CD4-positive, alpha-beta memory T cell (primary cell): Measurements from ENCODE around the gene PTEN. TPM values are rescaled to one million over a fixed set of nuclear protein-coding genes. Genes with fewer than 3 reads are reported as not detected.

Experiments used
- CTCF ChIA-PET: fragments of 350-600 bp; sonication (Branson Sonifier 250); formaldehyde crosslinking; loops from one replicate; lab custom pipeline; 2021; ENCODE audit warnings: inconsistent platforms; ENCODE audit not compliant: partially characterized antibody; lab: Charles Lee
- POLR2A ChIA-PET: fragments of 350-600 bp; sonication (Branson Sonifier 250); formaldehyde crosslinking; loops from one replicate; lab custom pipeline; 2021; ENCODE audit not compliant: partially characterized antibody; lab: Charles Lee
- DNase-seq, 5 donors: peaks; one replicate each; pipeline versions ENCODE4 v3.0.0 to v3.0.0-alpha.2; 2020 to 2022; ENCODE audit warnings: mixed read lengths in 1 of 5
- H3K27ac ChIP-seq: one replicate; pipeline ENCODE4 v1.7.0; 2013; ENCODE audit warnings: low read depth, low read length
- H3K27me3 ChIP-seq: 2 replicates; pipeline ENCODE4 v1.7.0; 2013; ENCODE audit warnings: mild to moderate bottlenecking, low read length, moderate library complexity; ENCODE audit not compliant: insufficient read depth
- H3K36me3 ChIP-seq: 2 replicates; pipeline ENCODE4 v1.7.0; 2013; ENCODE audit warnings: mild to moderate bottlenecking, low read length, moderate library complexity; ENCODE audit not compliant: insufficient read depth
- H3K4me1 ChIP-seq: 2 replicates; pipeline ENCODE4 v1.7.0; 2013; ENCODE audit warnings: mild to moderate bottlenecking, low read length, moderate library complexity; ENCODE audit not compliant: insufficient read depth
- H3K4me3 ChIP-seq, 2 donors: one replicate each; pipeline ENCODE4 v1.7.0; 2013; ENCODE audit warnings: low read length in 2 of 2, mild to moderate bottlenecking in 1 of 2
- H3K9me3 ChIP-seq, 2 donors: one replicate each; pipeline ENCODE4 v1.7.0; 2013; ENCODE audit warnings: low read length in 2 of 2, control low read depth in 1 of 2; ENCODE audit not compliant: control insufficient read depth in 1 of 2
- H3K27ac Mint-ChIP-seq, 7 donors: one replicate each; pipeline ENCODE4 v1.8.0; 2020 to 2021; ENCODE audit warnings: mixed read lengths in 7 of 7, mild to moderate bottlenecking in 6 of 7, inconsistent platforms in 3 of 7, moderate library complexity in 3 of 7
- H3K27me3 Mint-ChIP-seq, 2 donors: one replicate each; pipeline ENCODE4 v1.8.0; 2020 to 2021; ENCODE audit warnings: mixed read lengths in 2 of 2
- H3K36me3 Mint-ChIP-seq, 2 donors: one replicate each; pipeline ENCODE4 v1.8.0; 2020 to 2021; ENCODE audit warnings: mixed read lengths in 2 of 2, inconsistent platforms in 1 of 2, mild to moderate bottlenecking in 1 of 2
- H3K4me1 Mint-ChIP-seq, 4 donors: one replicate each; pipeline ENCODE4 v1.8.0; 2020 to 2021; ENCODE audit warnings: mixed read lengths in 4 of 4, mild to moderate bottlenecking in 1 of 4
- H3K4me3 Mint-ChIP-seq, 8 donors: one replicate each; pipeline ENCODE4 v1.8.0; 2020 to 2021; ENCODE audit warnings: mixed read lengths in 8 of 8, mild to moderate bottlenecking in 7 of 8, moderate library complexity in 6 of 8, inconsistent platforms in 3 of 8
- H3K9me3 Mint-ChIP-seq, 8 donors: one replicate each; pipeline ENCODE4 v1.8.0; 2020 to 2021; ENCODE audit warnings: mixed read lengths in 8 of 8, mild to moderate bottlenecking in 5 of 8, inconsistent platforms in 3 of 8, moderate library complexity in 1 of 8
- intact Hi-C: fragments of 100-400 bp; cut with micrococcal nuclease; formaldehyde crosslinking; loops from one replicate; pipeline ENCODE4 v1.15.1; 2023
- polyA plus RNA-seq, 2 donors: library from polyadenylated mRNA; unstranded; fragments of 300-500 nt; fragmentation: Illumina TruSeq; gene quantifications; one replicate each; pipeline ENCODE4 v1.2.3, GENCODE V29; 2021
- total RNA-seq, 2 experiments: library from RNA; stranded (reverse); gene quantifications; one replicate each; pipeline ENCODE4 v1.2.3, GENCODE V29; 2021

Gene PTEN
- total and polyA plus RNA-seq, 4 experiments from 2014 or later, result 25.1 to 84.8 (median 57.8) TPM

DNA sequence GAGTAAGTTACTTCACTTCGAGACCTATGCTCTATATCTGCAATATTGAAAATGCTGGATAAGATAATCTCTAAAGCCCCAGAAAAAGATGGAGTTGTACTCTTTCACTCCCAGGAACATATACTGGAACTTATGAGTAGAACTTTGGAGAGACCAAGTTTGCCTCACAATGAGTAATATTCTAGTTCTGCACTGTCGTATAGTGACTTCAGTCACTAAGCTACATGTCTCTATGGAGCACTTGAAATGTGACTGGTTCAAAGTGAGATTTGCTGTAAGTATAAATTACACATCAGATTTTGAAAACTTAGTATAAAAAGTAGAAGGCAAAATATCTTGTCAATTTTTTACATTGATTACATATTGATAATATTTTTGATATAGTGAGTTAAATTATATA, 116.4 kb downstream of the PTEN start:
- Mint-ChIP-seq H3K36me3 (peaks cover 0 to 4% of the 10 kb centered on the region in 2 donors), H3K4me3 (no peak overlapping the region), H3K27me3 (peaks cover 0 to 5% of the 10 kb centered on the region in 2 donors), H3K27ac (no peak overlapping the region), H3K4me1 (peaks cover 0 to 2% (median 0%) of the 10 kb centered on the region in 4 donors), H3K9me3 (peaks cover 0 to 4% (median 0%) of the 10 kb centered on the region in 8 donors)
- Histone ChIP-seq H3K9me3 (no peaks in the 10 kb centered on the region), H3K27me3 (no peaks in the 10 kb centered on the region), H3K27ac (no peak overlapping the region), H3K4me3 (no peak overlapping the region), H3K36me3 (no peaks in the 10 kb centered on the region), H3K4me1 (no peaks in the 10 kb centered on the region)
- intact Hi-C loops, result no loop called here
- POLR2A ChIA-PET, result no interaction called here
- no peak for DNase-seq
- CTCF ChIA-PET, result no interaction called here

- Histone ChIP-seq H3K4me3 (no peak overlapping the region), H3K36me3 (no peaks in the 10 kb centered on the region), H3K27ac (no peak overlapping the region), H3K9me3 (no peaks in the 10 kb centered on the region), H3K4me1 (no peaks in the 10 kb centered on the region), H3K27me3 (no peaks in the 10 kb centered on the region)
- DNase-seq, result no peak
- Mint-ChIP-seq H3K27me3 (peaks cover 0 to 5% of the 10 kb centered on the region in 2 donors), H3K9me3 (peaks cover 0 to 4% (median 0%) of the 10 kb centered on the region in 8 donors), H3K4me1 (peaks cover 0 to 4% (median 0%) of the 10 kb centered on the region in 4 donors), H3K4me3 (no peak overlapping the region), H3K36me3 (peaks cover 0 to 4% of the 10 kb centered on the region in 2 donors), H3K27ac (peak overlapping the region in 1 of 7 donors; percentile 35)
- intact Hi-C loops, result no loop called here
- ChIA-PET CTCF (no interaction called here), POLR2A (no interaction called here)
These were observed 120.3 kb downstream of the PTEN start for GRCh38 chr10:87983716-87984115.

- no peak overlapping the region for H3K27ac Mint-ChIP-seq
- H3K27me3 Mint-ChIP-seq, result peaks cover 0 to 5% of the 10 kb centered on the region in 2 donors
- H3K4me1 Mint-ChIP-seq, result peaks cover 0 to 4% (median 0%) of the 10 kb centered on the region in 4 donors
- H3K36me3 ChIP-seq, result no peaks in the 10 kb centered on the region
- ChIA-PET POLR2A (no interaction called here), CTCF (no interaction called here)
- peaks cover 0 to 4% (median 0%) of the 10 kb centered on the region in 8 donors for H3K9me3 Mint-ChIP-seq
- no peaks in the 10 kb centered on the region for H3K4me1 ChIP-seq
- no peak overlapping the region for H3K4me3 ChIP-seq
- no peak overlapping the region for H3K4me3 Mint-ChIP-seq
- no peaks in the 10 kb centered on the region for H3K9me3 ChIP-seq
- intact Hi-C loops, result no loop called here
- no peaks in the 10 kb centered on the region for H3K27me3 ChIP-seq
- H3K36me3 Mint-ChIP-seq, result peaks cover 0 to 4% of the 10 kb centered on the region in 2 donors
- no peak for DNase-seq
- no peak overlapping the region for H3K27ac ChIP-seq
These were observed 123.8 kb downstream of the PTEN start for GRCh38 chr10:87987206-87987605.

DNA sequence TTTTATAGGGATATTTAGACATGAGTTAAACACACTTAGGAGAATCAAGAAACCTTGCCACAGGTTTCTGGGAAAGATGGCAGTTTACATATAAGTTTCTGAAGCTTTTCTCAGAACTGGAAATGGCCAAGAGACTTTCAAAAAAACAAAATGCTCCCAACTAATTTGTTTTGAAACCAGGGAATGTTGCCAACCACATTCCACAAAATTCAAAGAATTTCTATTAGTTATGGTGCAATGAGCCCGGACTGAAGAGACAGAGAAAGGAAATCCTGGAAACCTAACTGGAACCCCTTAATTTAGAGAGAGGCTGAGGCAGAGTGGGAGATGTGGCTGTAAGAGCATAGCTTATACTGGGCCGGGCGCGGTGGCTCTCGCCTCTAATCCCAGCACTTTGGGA, 128.5 kb downstream of the PTEN start:
- H3K27ac Mint-ChIP-seq, result no peak overlapping the region
- Histone ChIP-seq H3K4me3 (no peak overlapping the region), H3K9me3 (no peaks in the 10 kb centered on the region), H3K4me1 (no peaks in the 10 kb centered on the region), H3K27me3 (no peaks in the 10 kb centered on the region), H3K27ac (no peak overlapping the region), H3K36me3 (no peaks in the 10 kb centered on the region)
- no peak for DNase-seq
- intact Hi-C loops, result no loop called here
- no peaks in the 10 kb centered on the region for H3K36me3 Mint-ChIP-seq
- no peak overlapping the region for H3K4me3 Mint-ChIP-seq
- H3K4me1 Mint-ChIP-seq, result peaks cover 0 to 14% (median 7%) of the 10 kb centered on the region in 4 donors
- H3K9me3 Mint-ChIP-seq, result peaks cover 0 to 1% (median 0%) of the 10 kb centered on the region in 8 donors
- no peaks in the 10 kb centered on the region for H3K27me3 Mint-ChIP-seq
- ChIA-PET POLR2A (no interaction called here), CTCF (interaction anchor here (1.0 kb wide), 1 partner anchor 22 kb away, joined by 3 read pairs; no protein-coding TSS in a partner anchor)

GRCh38 chr10:88004451-88004850, 141.0 kb downstream of the PTEN start:
- intact Hi-C loops, result no loop called here
- no peak overlapping the region for H3K27ac ChIP-seq
- no peak overlapping the region for H3K4me3 Mint-ChIP-seq
- no peak for DNase-seq
- H3K27me3 ChIP-seq, result no peaks in the 10 kb centered on the region
- no peaks in the 10 kb centered on the region for H3K4me1 Mint-ChIP-seq
- no peaks in the 10 kb centered on the region for H3K4me1 ChIP-seq
- no peaks in the 10 kb centered on the region for H3K9me3 ChIP-seq
- H3K36me3 Mint-ChIP-seq, result no peaks in the 10 kb centered on the region
- no peak overlapping the region for H3K27ac Mint-ChIP-seq
- H3K9me3 Mint-ChIP-seq, result peaks cover 0 to 3% (median 0%) of the 10 kb centered on the region in 8 donors
- H3K36me3 ChIP-seq, result no peaks in the 10 kb centered on the region
- ChIA-PET POLR2A (no interaction called here), CTCF (no interaction called here)
- no peak overlapping the region for H3K4me3 ChIP-seq
- H3K27me3 Mint-ChIP-seq, result peaks cover 0 to 2% of the 10 kb centered on the region in 2 donors

DNA sequence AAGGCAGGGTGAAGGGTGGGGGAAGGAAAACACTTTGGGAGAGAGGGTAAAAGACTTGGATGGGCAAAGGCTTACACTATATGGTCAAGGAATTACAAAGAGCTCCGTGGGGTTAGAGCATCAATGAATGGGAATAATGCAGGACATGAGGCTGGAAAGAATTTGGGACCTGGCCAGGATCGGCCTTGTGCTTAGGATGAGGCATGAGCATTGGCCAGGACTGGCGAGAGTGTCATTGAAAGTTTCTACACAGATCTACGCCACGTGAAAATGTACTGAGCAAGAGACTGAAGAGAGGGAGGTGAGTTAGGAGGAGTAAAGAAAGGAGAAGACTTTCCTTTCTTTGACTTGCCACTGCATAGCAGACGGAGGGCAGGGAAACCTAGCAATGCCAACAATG, 142.8 kb downstream of the PTEN start:
- H3K4me1 Mint-ChIP-seq, result no peaks in the 10 kb centered on the region
- H3K27ac ChIP-seq, result no peak overlapping the region
- DNase-seq, result no peak
- H3K4me3 Mint-ChIP-seq, result peak overlapping the region in 1 of 8 donors; percentile 50
- H3K27me3 Mint-ChIP-seq, result no peaks in the 10 kb centered on the region
- H3K36me3 ChIP-seq, result no peaks in the 10 kb centered on the region
- H3K4me1 ChIP-seq, result no peaks in the 10 kb centered on the region
- no peaks in the 10 kb centered on the region for H3K9me3 ChIP-seq
- H3K4me3 ChIP-seq, result no peak overlapping the region
- ChIA-PET POLR2A (no interaction called here), CTCF (no interaction called here)
- H3K36me3 Mint-ChIP-seq, result no peaks in the 10 kb centered on the region
- peaks cover 0 to 3% (median under 1%) of the 10 kb centered on the region in 8 donors for H3K9me3 Mint-ChIP-seq
- no peaks in the 10 kb centered on the region for H3K27me3 ChIP-seq
- intact Hi-C loops, result no loop called here
- H3K27ac Mint-ChIP-seq, result no peak overlapping the region

DNA sequence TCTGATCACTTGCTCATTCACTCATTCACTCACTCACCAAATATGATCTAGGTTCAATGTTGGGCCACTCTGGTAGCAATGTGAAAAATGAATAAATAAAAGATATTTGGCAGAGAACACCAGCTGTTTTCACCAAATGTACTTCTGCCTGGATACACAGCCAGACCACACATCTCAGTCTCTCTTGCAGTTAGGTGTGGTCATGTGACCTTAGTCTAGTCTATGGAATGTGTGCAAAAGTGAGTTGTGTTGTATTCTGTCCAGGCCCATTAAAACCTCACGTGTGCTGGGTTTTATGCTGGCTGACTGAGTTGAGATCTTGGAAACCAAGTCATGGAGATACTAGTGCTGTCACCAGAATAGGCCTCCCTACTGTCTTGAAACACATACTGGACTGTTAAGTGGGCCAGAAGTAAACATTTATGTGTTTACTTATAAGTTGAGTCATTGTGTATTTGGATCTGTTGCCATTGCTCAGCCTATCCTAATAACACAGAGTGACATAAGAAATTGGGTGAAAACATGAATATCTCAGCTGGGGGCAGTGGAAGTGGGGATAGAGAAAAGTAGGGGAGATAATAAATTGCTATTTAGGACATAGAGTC, 145.5 kb downstream of the PTEN start:
- Histone ChIP-seq H3K4me3 (no peak overlapping the region), H3K4me1 (no peaks in the 10 kb centered on the region), H3K27me3 (no peaks in the 10 kb centered on the region), H3K27ac (no peak overlapping the region), H3K9me3 (no peaks in the 10 kb centered on the region), H3K36me3 (no peaks in the 10 kb centered on the region)
- peaks cover 0 to 9% (median 3%) of the 10 kb centered on the region in 8 donors for H3K9me3 Mint-ChIP-seq
- no peaks in the 10 kb centered on the region for H3K36me3 Mint-ChIP-seq
- no peak overlapping the region for H3K27ac Mint-ChIP-seq
- no peaks in the 10 kb centered on the region for H3K27me3 Mint-ChIP-seq
- no peaks in the 10 kb centered on the region for H3K4me1 Mint-ChIP-seq
- ChIA-PET CTCF (no interaction called here), POLR2A (no interaction called here)
- intact Hi-C loops, result no loop called here
- DNase-seq, result no peak
- no peak overlapping the region for H3K4me3 Mint-ChIP-seq
